Measurements from ENCODE around the gene NSMCE3.

NSMCE3 gene

DNA sequence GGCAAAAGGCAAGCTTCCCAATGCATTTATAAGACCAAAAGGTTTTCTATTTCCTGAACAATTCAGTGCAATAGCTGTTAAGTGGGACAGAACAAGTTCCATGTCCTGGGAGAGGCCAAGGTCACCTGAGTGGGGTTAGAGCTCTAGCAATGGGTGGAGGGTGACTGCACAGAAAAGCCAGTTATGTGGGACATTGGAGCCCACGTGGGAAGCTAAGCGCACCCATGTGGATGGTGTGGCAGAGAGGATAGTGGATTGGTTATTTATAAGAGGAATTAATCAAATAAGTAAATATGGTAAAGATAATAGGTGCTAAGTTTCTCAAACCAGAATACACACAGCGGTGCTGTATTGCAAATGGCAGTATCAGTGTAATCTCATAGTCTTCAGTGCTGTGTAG is 6.3 kb downstream of the NSMCE3 start:
- no peak for TF ChIP-seq POLR2AphosphoS5 (IDR thresholded peaks at IDR 0.05; ENCODE audit: borderline replicate concordance, low read depth, low read length)
- no peak for TF ChIP-seq FOXP2 (optimal IDR thresholded peaks at IDR 0.05; ENCODE audit: control extremely low read depth, extremely low read length, insufficient read depth)
- TF ChIP-seq EZH2 (IDR thresholded peaks at IDR 0.05): no peak
- no peak overlapping the region for H3K27ac ChIP-seq
- DNase-seq (ENCODE audit: low read depth, low spot score): no peak
- H3K9me3 ChIP-seq (ENCODE audit: low read depth, low read length): no peaks in the 10 kb centered on the region
- H3K36me3 ChIP-seq (ENCODE audit: insufficient read depth, low read length): no peaks in the 10 kb centered on the region
- H3K4me3 ChIP-seq: no peak overlapping the region
- no peak overlapping the region for H3K9ac ChIP-seq (ENCODE audit: insufficient read length)

DNA sequence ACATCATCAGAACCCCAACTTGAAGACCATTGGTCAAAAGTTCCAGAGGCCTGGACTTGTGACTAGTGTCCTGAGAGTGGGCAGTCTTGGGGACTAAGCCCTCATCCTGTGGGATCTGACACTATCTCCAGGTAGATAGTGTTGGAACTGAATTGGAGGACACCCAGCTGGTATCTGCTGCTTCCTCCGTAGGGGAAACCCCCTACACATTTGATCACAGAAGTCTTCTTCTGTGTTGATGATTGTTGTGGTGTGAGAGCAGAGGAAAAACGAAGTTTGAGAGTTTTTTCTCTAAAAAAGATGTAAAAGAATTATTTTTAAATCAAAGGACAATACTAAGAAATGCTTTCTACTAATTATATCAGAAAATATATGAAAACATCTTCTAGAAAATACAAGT is 6.9 kb downstream of the NSMCE3 start:
- Histone ChIP-seq H3K9me3 (ENCODE audit: low read depth, low read length) (no peaks in the 10 kb centered on the region), H3K9ac (ENCODE audit: insufficient read length) (no peak overlapping the region), H3K36me3 (ENCODE audit: insufficient read depth, low read length) (no peaks in the 10 kb centered on the region), H3K4me3 (no peak overlapping the region), H3K27ac (no peak overlapping the region)
- no peak for TF ChIP-seq EZH2 (IDR thresholded peaks at IDR 0.05)
- no peak for TF ChIP-seq POLR2AphosphoS5 (IDR thresholded peaks at IDR 0.05; ENCODE audit: borderline replicate concordance, low read depth, low read length)
- no peak for TF ChIP-seq FOXP2 (optimal IDR thresholded peaks at IDR 0.05; ENCODE audit: control extremely low read depth, extremely low read length, insufficient read depth)
- no peak for DNase-seq (ENCODE audit: low read depth, low spot score)

DNA sequence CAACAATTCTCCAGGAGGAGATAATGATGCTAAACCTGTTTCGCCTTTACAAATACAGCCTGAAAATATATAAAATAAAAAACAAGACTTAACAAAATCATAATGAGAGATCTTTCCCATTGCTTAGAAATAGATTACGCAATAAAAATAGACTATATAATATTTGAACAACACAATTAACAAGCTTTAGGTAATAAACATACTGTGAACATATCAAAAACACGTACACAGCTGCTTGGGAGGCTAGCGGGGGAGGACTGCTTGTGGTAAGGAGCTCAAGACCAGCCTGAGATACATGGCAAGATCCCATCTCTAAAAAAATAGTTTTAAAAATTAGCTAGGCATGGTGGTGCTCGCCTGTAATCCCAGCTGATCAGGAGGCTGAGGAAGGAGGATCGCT is 8.7 kb downstream of the NSMCE3 start:
- no peak overlapping the region for H3K9ac ChIP-seq (ENCODE audit: insufficient read length)
- no peak overlapping the region for H3K4me3 ChIP-seq
- no peak overlapping the region for H3K27ac ChIP-seq
- no peak for DNase-seq (ENCODE audit: low read depth, low spot score)
- no peaks in the 10 kb centered on the region for H3K9me3 ChIP-seq (ENCODE audit: low read depth, low read length)
- H3K36me3 ChIP-seq (ENCODE audit: insufficient read depth, low read length): no peaks in the 10 kb centered on the region
- TF ChIP-seq POLR2AphosphoS5 (IDR thresholded peaks at IDR 0.05; ENCODE audit: borderline replicate concordance, low read depth, low read length): no peak
- no peak for TF ChIP-seq FOXP2 (optimal IDR thresholded peaks at IDR 0.05; ENCODE audit: control extremely low read depth, extremely low read length, insufficient read depth)
- no peak for TF ChIP-seq EZH2 (IDR thresholded peaks at IDR 0.05)

DNA sequence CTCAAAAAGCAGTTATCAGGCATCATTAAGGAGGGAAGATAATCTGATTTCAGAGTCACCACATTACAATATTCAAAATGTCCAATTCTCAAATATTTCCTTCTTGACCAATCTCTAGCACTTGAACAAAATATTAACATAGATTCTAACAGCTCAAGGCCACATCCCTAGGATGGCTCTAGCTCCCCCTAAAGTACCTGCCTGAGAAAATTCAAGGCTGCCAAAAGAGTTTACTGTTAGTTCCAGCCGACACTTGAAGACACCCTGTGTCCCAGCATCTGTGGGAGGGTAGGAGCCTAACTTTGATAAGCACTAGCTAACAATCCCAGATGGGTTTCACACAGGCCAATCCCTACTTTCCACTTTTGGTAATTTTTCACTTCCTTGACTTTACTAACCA is 10.4 kb downstream of the NSMCE3 start:
- Histone ChIP-seq H3K9me3 (ENCODE audit: low read depth, low read length) (no peaks in the 10 kb centered on the region), H3K4me3 (no peak overlapping the region), H3K9ac (ENCODE audit: insufficient read length) (no peak overlapping the region), H3K36me3 (ENCODE audit: insufficient read depth, low read length) (no peaks in the 10 kb centered on the region), H3K27ac (no peak overlapping the region)
- no peak for DNase-seq (ENCODE audit: low read depth, low spot score)
- no peak for TF ChIP-seq POLR2AphosphoS5 (IDR thresholded peaks at IDR 0.05; ENCODE audit: borderline replicate concordance, low read depth, low read length)
- no peak for TF ChIP-seq FOXP2 (optimal IDR thresholded peaks at IDR 0.05; ENCODE audit: control extremely low read depth, extremely low read length, insufficient read depth)
- TF ChIP-seq EZH2 (IDR thresholded peaks at IDR 0.05): no peak

DNA sequence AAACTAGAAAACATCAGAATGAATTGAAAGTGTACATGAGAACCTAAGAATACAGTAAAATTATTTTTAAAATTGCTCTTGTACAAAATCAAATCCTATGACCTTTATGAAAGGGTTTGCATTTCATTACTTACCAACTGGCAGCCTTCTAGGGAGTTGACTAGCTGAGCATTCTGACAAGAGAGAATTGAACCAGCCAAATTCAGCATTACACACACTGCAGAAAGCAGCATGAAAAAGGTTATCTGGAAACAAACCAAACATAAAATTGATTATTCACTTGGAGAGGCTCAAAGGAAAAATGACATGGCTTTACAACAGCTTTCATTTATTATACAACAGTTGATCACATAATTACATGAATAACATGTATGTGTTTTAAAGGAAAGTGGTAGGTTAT is 17.4 kb downstream of the NSMCE3 start:
- no peaks in the 10 kb centered on the region for H3K9me3 ChIP-seq (ENCODE audit: low read depth, low read length)
- H3K4me3 ChIP-seq: no peak overlapping the region
- no peak for DNase-seq (ENCODE audit: low read depth, low spot score)
- TF ChIP-seq FOXP2 (optimal IDR thresholded peaks at IDR 0.05; ENCODE audit: control extremely low read depth, extremely low read length, insufficient read depth): no peak
- no peak for TF ChIP-seq POLR2AphosphoS5 (IDR thresholded peaks at IDR 0.05; ENCODE audit: borderline replicate concordance, low read depth, low read length)
- no peak for TF ChIP-seq EZH2 (IDR thresholded peaks at IDR 0.05)
- H3K27ac ChIP-seq: no peak overlapping the region
- H3K36me3 ChIP-seq (ENCODE audit: insufficient read depth, low read length): no peaks in the 10 kb centered on the region
- H3K9ac ChIP-seq (ENCODE audit: insufficient read length): no peak overlapping the region

DNA sequence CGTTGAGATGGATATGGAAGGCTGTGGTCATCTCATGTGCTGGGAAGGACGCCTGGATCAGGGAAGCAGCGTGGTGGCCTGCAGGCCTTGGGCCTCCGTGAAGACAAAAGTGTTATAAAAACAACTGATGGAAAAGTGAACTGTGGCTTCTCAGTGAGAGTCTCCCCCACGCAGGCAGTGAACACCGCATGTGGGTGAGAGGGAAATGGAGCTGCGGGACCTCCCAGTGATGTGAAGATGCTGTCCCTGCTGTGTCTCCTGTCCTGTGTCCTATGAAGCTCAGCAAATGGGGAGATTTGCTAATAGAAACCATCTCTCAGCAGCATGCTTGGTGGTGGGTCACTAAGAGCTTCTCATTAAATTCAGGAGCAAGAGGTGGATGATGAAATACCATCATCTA is 25.1 kb downstream of the NSMCE3 start:
- Histone ChIP-seq H3K36me3 (ENCODE audit: insufficient read depth, low read length) (no peaks in the 10 kb centered on the region), H3K9me3 (ENCODE audit: low read depth, low read length) (no peaks in the 10 kb centered on the region), H3K9ac (ENCODE audit: insufficient read length) (no peak overlapping the region), H3K27ac (no peak overlapping the region), H3K4me3 (no peak overlapping the region)
- no peak for DNase-seq (ENCODE audit: low read depth, low spot score)
- TF ChIP-seq POLR2AphosphoS5 (IDR thresholded peaks at IDR 0.05; ENCODE audit: borderline replicate concordance, low read depth, low read length) (no peak), FOXP2 (optimal IDR thresholded peaks at IDR 0.05; ENCODE audit: control extremely low read depth, extremely low read length, insufficient read depth) (no peak), EZH2 (IDR thresholded peaks at IDR 0.05) (no peak)

DNA sequence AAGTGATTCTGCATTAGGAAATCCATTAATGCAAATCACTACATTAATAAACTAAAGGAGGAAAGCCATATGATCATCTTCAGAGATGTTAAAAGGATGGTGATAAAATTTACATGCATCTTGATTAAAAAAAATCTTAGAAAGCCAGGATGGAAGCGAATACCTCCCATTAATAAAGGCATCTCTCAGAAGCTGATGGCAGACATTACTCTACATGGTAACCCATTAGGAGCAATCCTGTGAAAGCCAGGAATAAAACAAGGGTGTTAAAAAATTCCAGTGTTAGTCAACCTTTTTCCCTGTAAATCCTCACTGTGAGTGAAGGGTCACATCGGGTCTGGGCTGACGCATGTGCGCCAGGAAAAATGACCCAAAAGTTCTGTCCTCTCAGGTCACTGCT is 25.5 kb downstream of the NSMCE3 start:
- Histone ChIP-seq H3K9ac (ENCODE audit: insufficient read length) (no peak overlapping the region), H3K4me3 (no peak overlapping the region), H3K9me3 (ENCODE audit: low read depth, low read length) (no peaks in the 10 kb centered on the region), H3K27ac (no peak overlapping the region), H3K36me3 (ENCODE audit: insufficient read depth, low read length) (no peaks in the 10 kb centered on the region)
- TF ChIP-seq EZH2 (IDR thresholded peaks at IDR 0.05) (no peak), FOXP2 (optimal IDR thresholded peaks at IDR 0.05; ENCODE audit: control extremely low read depth, extremely low read length, insufficient read depth) (no peak)
- DNase-seq (ENCODE audit: low read depth, low spot score): no peak

DNA sequence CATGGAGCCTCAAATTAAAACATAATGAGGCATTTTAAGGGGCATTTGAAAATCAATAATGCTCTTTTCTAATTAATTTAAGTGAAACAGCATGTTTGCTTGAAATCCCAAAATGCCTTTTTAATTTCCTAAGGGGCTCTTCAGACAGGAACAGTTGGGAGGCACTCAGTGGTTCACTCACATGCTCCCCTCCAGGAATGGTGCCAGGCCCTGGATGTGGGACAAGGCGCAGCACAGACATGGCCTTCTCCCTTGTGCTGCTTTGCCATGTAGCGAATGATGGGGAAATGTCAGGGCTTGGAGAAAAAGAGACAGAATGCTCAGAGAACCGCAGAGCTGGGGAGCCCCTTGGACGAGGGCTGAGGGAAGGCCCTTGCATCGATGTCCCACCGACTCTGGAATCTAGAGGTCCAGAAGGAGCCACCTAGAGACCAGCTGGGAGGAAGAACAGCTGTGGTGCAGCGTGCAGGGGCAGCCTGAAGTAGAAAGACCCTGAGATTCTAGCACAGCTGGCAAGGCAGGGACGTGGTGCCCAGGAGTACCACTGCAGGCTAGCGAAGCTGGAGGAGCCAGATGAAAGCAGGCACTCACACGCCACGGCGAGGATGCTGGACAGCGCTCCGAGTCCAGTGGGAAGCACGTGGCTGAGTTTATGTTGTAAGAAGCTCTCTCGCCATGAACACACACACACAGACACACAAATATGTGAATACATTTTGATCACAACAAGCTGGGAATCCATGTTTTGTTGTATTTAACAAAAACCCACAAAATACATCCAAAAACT is 27.0 kb downstream of the NSMCE3 start:
- no peak overlapping the region for H3K27ac ChIP-seq
- H3K36me3 ChIP-seq (ENCODE audit: insufficient read depth, low read length): no peaks in the 10 kb centered on the region
- no peak for TF ChIP-seq POLR2AphosphoS5 (IDR thresholded peaks at IDR 0.05; ENCODE audit: borderline replicate concordance, low read depth, low read length)
- no peak for TF ChIP-seq EZH2 (IDR thresholded peaks at IDR 0.05)
- TF ChIP-seq FOXP2 (optimal IDR thresholded peaks at IDR 0.05; ENCODE audit: control extremely low read depth, extremely low read length, insufficient read depth): no peak
- H3K9ac ChIP-seq (ENCODE audit: insufficient read length): no peak overlapping the region
- H3K4me3 ChIP-seq: no peak overlapping the region
- no peaks in the 10 kb centered on the region for H3K9me3 ChIP-seq (ENCODE audit: low read depth, low read length)
- no peak for DNase-seq (ENCODE audit: low read depth, low spot score)

DNA sequence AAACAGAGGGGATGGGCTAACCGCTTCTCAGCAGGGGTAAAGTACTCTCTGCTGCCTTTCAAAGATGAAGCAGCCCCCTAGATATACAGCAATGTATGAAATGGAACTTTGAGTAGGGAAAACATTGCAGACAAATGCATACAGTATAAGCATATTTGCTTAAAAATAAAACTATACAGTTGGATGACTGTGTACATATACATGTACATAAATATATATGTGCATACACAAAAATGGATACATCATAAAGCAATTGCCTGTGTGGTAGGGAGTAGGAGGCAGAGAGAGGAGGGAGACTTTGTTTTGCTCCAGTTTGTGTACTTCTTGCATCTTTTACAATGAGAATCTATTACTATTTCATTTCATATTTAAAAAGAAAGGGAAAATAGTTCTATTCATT is 28.4 kb downstream of the NSMCE3 start:
- Histone ChIP-seq H3K9me3 (ENCODE audit: low read depth, low read length) (no peaks in the 10 kb centered on the region), H3K36me3 (ENCODE audit: insufficient read depth, low read length) (no peaks in the 10 kb centered on the region), H3K4me3 (no peak overlapping the region), H3K27ac (no peak overlapping the region), H3K9ac (ENCODE audit: insufficient read length) (no peak overlapping the region)
- DNase-seq (ENCODE audit: low read depth, low spot score): no peak
- TF ChIP-seq FOXP2 (optimal IDR thresholded peaks at IDR 0.05; ENCODE audit: control extremely low read depth, extremely low read length, insufficient read depth): no peak
- TF ChIP-seq EZH2 (IDR thresholded peaks at IDR 0.05): no peak
- no peak for TF ChIP-seq POLR2AphosphoS5 (IDR thresholded peaks at IDR 0.05; ENCODE audit: borderline replicate concordance, low read depth, low read length)

All from SK-N-MC (cell line).